GM12875 (cell line): ENCODE measurements around the gene EFS.

Experiments used
- H3K4me3 ChIP-seq: one replicate; pipeline ENCODE4 v1.5.1; 2011; ENCODE audit warnings: low read depth, low read length, control low read depth
- CTCF ChIP-seq: IDR thresholded peaks from 2 replicates; pipeline ENCODE4 v1.5.1; 2011; ENCODE audit warnings: low read depth, mild to moderate bottlenecking, control low read depth, inconsistent platforms, low read length, moderate library complexity, borderline replicate concordance; ENCODE audit not compliant: insufficient read depth

Gene EFS

GRCh38 chr14:23381871-23382270 is 16.9 kb upstream of the EFS start:
- no peak for TF ChIP-seq CTCF
- no peak overlapping the region for H3K4me3 ChIP-seq

DNA sequence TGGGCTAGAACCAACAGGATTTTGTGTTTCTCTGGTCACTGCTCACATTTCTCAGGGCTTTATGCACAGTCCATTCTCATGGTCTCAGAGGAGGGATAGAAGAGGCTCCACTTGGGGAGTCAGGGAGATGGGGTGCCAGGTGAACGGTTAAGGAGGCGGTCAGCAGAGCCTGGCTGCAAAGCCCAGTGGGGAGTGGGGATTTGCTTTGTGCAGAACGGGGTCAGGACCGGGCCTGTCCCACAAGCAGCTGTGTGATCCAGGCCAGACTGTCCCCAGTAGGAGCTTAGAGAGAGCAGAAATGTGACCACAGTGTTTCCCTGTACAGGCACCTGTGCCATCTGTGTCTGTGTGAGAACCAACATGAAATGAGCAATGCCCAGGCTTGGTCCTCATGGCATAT is 16.0 kb upstream of the EFS start:
- no peak for TF ChIP-seq CTCF
- H3K4me3 ChIP-seq: no peak overlapping the region

- TF ChIP-seq CTCF: no peak
- H3K4me3 ChIP-seq: no peak overlapping the region
Measured at GRCh38 chr14:23380197-23380914, 15.4 kb upstream of the EFS start.

DNA sequence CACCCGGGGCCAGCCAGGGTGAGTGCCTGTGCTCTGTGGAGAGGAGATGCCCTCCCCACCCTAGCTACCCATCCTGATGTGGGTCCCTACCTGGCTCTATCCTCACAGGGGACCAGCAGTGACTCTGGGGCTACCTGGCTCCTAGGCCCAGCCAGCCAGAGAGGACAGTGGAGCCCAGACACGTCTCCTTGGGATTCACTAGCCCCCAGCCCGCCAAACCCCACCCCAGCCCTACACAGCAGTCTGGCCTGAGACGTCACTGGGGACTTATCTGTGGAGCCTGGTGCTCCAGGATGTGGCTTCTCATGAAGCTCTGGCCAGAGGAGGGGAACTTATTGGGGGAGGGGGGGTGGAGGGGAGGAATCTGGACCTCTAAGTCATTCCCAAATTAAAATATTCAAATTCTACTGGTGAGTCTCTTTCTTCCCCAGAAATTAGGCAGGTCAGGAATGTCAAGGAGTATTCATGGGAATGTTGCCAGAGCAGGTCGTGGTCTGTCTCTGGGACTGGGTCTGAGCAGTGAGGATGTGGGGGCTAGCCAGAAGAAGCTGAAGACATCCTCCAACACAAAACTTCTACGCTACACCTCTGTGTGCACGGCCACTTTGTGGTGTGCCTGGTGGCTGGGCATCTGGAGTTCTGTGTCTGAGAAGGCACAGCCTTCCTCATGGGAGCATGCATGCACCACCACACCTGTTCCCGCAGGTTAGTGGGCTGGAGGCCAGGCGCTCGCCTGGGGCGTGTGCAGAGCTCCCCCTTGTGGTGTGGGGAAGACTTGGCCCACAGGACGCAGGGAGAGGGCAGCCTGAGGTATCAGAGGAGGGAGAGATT is 14.6 kb upstream of the EFS start:
- no peak overlapping the region for H3K4me3 ChIP-seq
- peak; percentile 98 for TF ChIP-seq CTCF

- TF ChIP-seq CTCF: no peak
- no peak overlapping the region for H3K4me3 ChIP-seq
Measured at GRCh38 chr14:23378612-23379220, 13.7 kb upstream of the EFS start.

GRCh38 chr14:23377573-23378563 is 12.9 kb upstream of the EFS start:
- no peak for TF ChIP-seq CTCF
- no peak overlapping the region for H3K4me3 ChIP-seq
